Neural cell (in vitro differentiated cells): ENCODE measurements around the gene C21orf91. TPM values are rescaled to one million over a fixed set of nuclear protein-coding genes. Genes with fewer than 3 reads are reported as not detected.

Source experiments
- H2AFZ ChIP-seq: fragments of 200-600, 300-800 bp; sonication (generic), shearing (Covaris generic); 2 replicates; pipeline ENCODE4 v1.6.0; 2014; ENCODE audit warnings: low read depth, mild to moderate bottlenecking, antibody characterized with exemption, low read length, moderate library complexity
- H3F3A ChIP-seq: fragments of 200-600 bp; shearing (Covaris generic); 2 replicates; pipeline ENCODE4 v1.6.1; 2016; ENCODE audit warnings: mild to moderate bottlenecking, moderate library complexity, mixed read lengths, antibody characterized with exemption, low read length; ENCODE audit not compliant: insufficient read depth, poor library complexity, severe bottlenecking
- H3K27ac ChIP-seq: fragments of 200-600, 300-800 bp; sonication (generic), shearing (Covaris generic); 2 replicates; pipeline ENCODE4 v1.5.1; 2014; ENCODE audit warnings: mild to moderate bottlenecking, low read length, moderate library complexity
- H3K27me3 ChIP-seq: fragments of 300-800, 200-600 bp; sonication (generic), shearing (Covaris generic); 2 replicates; pipeline ENCODE4 v1.6.0; 2014; ENCODE audit warnings: mild to moderate bottlenecking, low read depth, low read length, moderate library complexity; ENCODE audit not compliant: insufficient read depth
- H3K36me3 ChIP-seq: fragments of 300-800, 200-600 bp; sonication (generic), shearing (Covaris generic); 2 replicates; pipeline ENCODE4 v1.5.1; 2014; ENCODE audit warnings: mild to moderate bottlenecking, antibody characterized with exemption, low read length, moderate library complexity; ENCODE audit not compliant: insufficient read depth
- H3K4me2 ChIP-seq: fragments of 300-800, 200-600 bp; sonication (generic), shearing (Covaris generic); 2 replicates; pipeline ENCODE4 v1.6.0; 2014; ENCODE audit warnings: mild to moderate bottlenecking, low read length
- H3K4me3 ChIP-seq: fragments of 300-800, 200-600 bp; sonication (generic), shearing (Covaris generic); 2 replicates; pipeline ENCODE4 v1.5.1; 2014; ENCODE audit warnings: mild to moderate bottlenecking, low read length, moderate library complexity
- H3K79me2 ChIP-seq: fragments of 200-600 bp; shearing (Covaris generic); replicated peaks from 2 replicates; pipeline ENCODE4 v1.6.0; 2014; ENCODE audit warnings: mild to moderate bottlenecking, low read length, moderate library complexity; ENCODE audit not compliant: insufficient read depth
- H3K9ac ChIP-seq: fragments of 300-800, 200-600 bp; sonication (generic), shearing (Covaris generic); 2 replicates; pipeline ENCODE4 v1.6.1; 2016; ENCODE audit warnings: mild to moderate bottlenecking, low read length, mixed read lengths
- H3K9me2 ChIP-seq: fragments of 200-600 bp; shearing (Covaris generic); 2 replicates; pipeline ENCODE4 v1.6.1; 2016; ENCODE audit warnings: mild to moderate bottlenecking, low read length, mixed read lengths; ENCODE audit not compliant: insufficient read depth
- H3K9me3 ChIP-seq: fragments of 200-600, 300-800 bp; sonication (generic), shearing (Covaris generic); 2 replicates; pipeline ENCODE4 v1.6.1; 2016; ENCODE audit warnings: mild to moderate bottlenecking, mixed run types, low read length, moderate library complexity, mixed read lengths
- H4K20me1 ChIP-seq: fragments of 200-600 bp; shearing (Covaris generic); 2 replicates; pipeline ENCODE4 v1.6.1; 2016; ENCODE audit warnings: mild to moderate bottlenecking, mixed run types; ENCODE audit not compliant: insufficient read depth
- CTCF ChIP-seq: fragments of 450-650 bp; IDR thresholded peaks from 2 replicates; pipeline ENCODE4 v1.5.1; 2014; ENCODE audit warnings: antibody characterized with exemption, mild to moderate bottlenecking, moderate library complexity; ENCODE audit not compliant: poor library complexity, severe bottlenecking
- EP300 ChIP-seq: fragments of 450-650 bp; conservative IDR thresholded peaks from 2 replicates; pipeline ENCODE4 v1.6.1; 2014; ENCODE audit warnings: antibody characterized with exemption, mild to moderate bottlenecking, moderate library complexity; ENCODE audit not compliant: poor library complexity, severe bottlenecking
- EZH2 ChIP-seq: fragments of 200-600, 300-800 bp; shearing (Covaris generic), sonication (generic); IDR thresholded peaks from 2 replicates; pipeline ENCODE4 v1.6.1; 2014; ENCODE audit warnings: antibody characterized with exemption, low read length, borderline replicate concordance, mild to moderate bottlenecking; ENCODE audit not compliant: insufficient read depth, poor library complexity, severe bottlenecking
- MXI1 ChIP-seq: fragments of 450-650 bp; conservative IDR thresholded peaks from 2 replicates; pipeline ENCODE4 v1.6.1; 2014; ENCODE audit warnings: antibody characterized with exemption, mild to moderate bottlenecking; ENCODE audit not compliant: poor library complexity, severe bottlenecking
- POLR2AphosphoS5 ChIP-seq: IDR thresholded peaks from 2 replicates; pipeline ENCODE4 v1.6.1; 2012
- RAD21 ChIP-seq: fragments of 450-650 bp; conservative IDR thresholded peaks from 2 replicates; pipeline ENCODE4 v1.6.1; 2014; ENCODE audit warnings: antibody characterized with exemption, mild to moderate bottlenecking, moderate library complexity
- REST ChIP-seq: IDR thresholded peaks from 2 replicates; pipeline ENCODE4 v1.6.1; 2012; ENCODE audit warnings: borderline replicate concordance
- SMC3 ChIP-seq: fragments of 450-650 bp; conservative IDR thresholded peaks from 2 replicates; pipeline ENCODE4 v1.6.1; 2014; ENCODE audit warnings: antibody characterized with exemption, mild to moderate bottlenecking, moderate library complexity; ENCODE audit not compliant: poor library complexity
- TAF1 ChIP-seq: IDR thresholded peaks from 2 replicates; pipeline ENCODE4 v1.6.1; 2012; ENCODE audit warnings: low read depth
- polyA plus RNA-seq: library from polyadenylated mRNA; depleted of rRNA; stranded (reverse); fragments of >200 nt; gene quantifications from 2 replicates; pipeline ENCODE4 v1.2.3, GENCODE V29; 2014

Gene C21orf91
- polyA plus RNA-seq, 1 donor from 2014 or later, result 19.6 TPM

GRCh38 chr21:17803536-17803935, 15.6 kb downstream of the C21orf91 start:
- Histone ChIP-seq H3K4me2 (no peak overlapping the region), H3K4me3 (no peak overlapping the region), H3K27ac (no peak overlapping the region), H3F3A (no peaks in the 10 kb centered on the region), H3K27me3 (no peaks in the 10 kb centered on the region), H2AFZ (no peak overlapping the region), H3K36me3 (peaks cover 7% of the 10 kb centered on the region), H4K20me1 (no peaks in the 10 kb centered on the region), H3K9me2 (no peaks in the 10 kb centered on the region), H3K9me3 (peaks cover 9% of the 10 kb centered on the region), H3K9ac (no peak overlapping the region), H3K79me2 (peaks cover 5% of the 10 kb centered on the region)
- TF ChIP-seq EZH2, result no peak
- no peak for TF ChIP-seq EP300
- no peak for TF ChIP-seq REST
- TF ChIP-seq POLR2AphosphoS5, result no peak
- TF ChIP-seq TAF1, result no peak

GRCh38 chr21:17802572-17802971, 16.6 kb downstream of the C21orf91 start:
- Histone ChIP-seq H2AFZ (no peak overlapping the region), H3K27me3 (no peaks in the 10 kb centered on the region), H4K20me1 (no peaks in the 10 kb centered on the region), H3K27ac (no peak overlapping the region), H3K36me3 (peaks cover 4% of the 10 kb centered on the region), H3K9me3 (no peaks in the 10 kb centered on the region), H3K9ac (no peak overlapping the region), H3K4me2 (no peak overlapping the region), H3F3A (no peaks in the 10 kb centered on the region), H3K4me3 (no peak overlapping the region), H3K9me2 (no peaks in the 10 kb centered on the region), H3K79me2 (peaks cover 5% of the 10 kb centered on the region)
- no peak for TF ChIP-seq EZH2
- TF ChIP-seq MXI1, result no peak
- no peak for TF ChIP-seq EP300
- TF ChIP-seq SMC3, result no peak
- TF ChIP-seq CTCF, result no peak
- TF ChIP-seq POLR2AphosphoS5, result no peak
- TF ChIP-seq TAF1, result no peak
- no peak for TF ChIP-seq REST
- no peak for TF ChIP-seq RAD21
